H1 (cell line): ENCODE data around the gene ADAM30. TPM values are rescaled to one million over a fixed set of nuclear protein-coding genes. Genes with fewer than 3 reads are reported as not detected.

Experiments used
- SP1 ChIP-seq: IDR thresholded peaks from 2 replicates; pipeline ENCODE4 v1.6.1; 2011; ENCODE audit warnings: low read depth, low read length
- polyA plus RNA-seq, 7 experiments: library from polyadenylated mRNA; depleted of rRNA in 3 of 7; stranded (reverse) in 5 of 7; unstranded in 2 of 7; fragments of >200 nt in 5 of 7; fragments of 200-250 nt in 2 of 7; gene quantifications; 1 replicate in 5 of 7; 2 replicates in 1 of 7; 4 replicates in 1 of 7; pipeline versions ENCODE4 v1.2.1 to v1.2.3, GENCODE V29; 2011 to 2013; ENCODE audit warnings: missing spikeins in 2 of 7, mixed read lengths in 2 of 7
- total RNA-seq: library from RNA; stranded (reverse); fragmentation: NEBNext Ultra II Directional; extraction: Animal tissue kit (Norgen Biotek cat#: 25700); gene quantifications from 2 replicates; pipeline ENCODE4 v1.2.1, GENCODE V29; 2021
- TF ChIP-seq, protein P1 (sequence below), 3 experiments: IDR thresholded peaks; 1 replicate in 2 of 3; 2 replicates in 1 of 3; pipeline versions ENCODE4 v1.5.1 to v1.6.1; 2011; ENCODE audit warnings: low read length in 3 of 3, mild to moderate bottlenecking in 3 of 3, inconsistent platforms in 2 of 3, low read depth in 1 of 3, moderate library complexity in 1 of 3; ENCODE audit not compliant: insufficient read depth in 1 of 3; ENCODE audit errors: control extremely low read depth in 1 of 3
- TF ChIP-seq, protein P2 (sequence below): IDR thresholded peaks from 2 replicates; pipeline ENCODE4 v1.6.1; 2011; ENCODE audit warnings: low read depth, mild to moderate bottlenecking, low read length; ENCODE audit not compliant: insufficient read depth

ADAM30 gene
- total and polyA plus RNA-seq, 2 of the 8 experiments (the other 6 are each of a cell fraction or from before 2014, with no cell fraction given), result not detected

DNA sequence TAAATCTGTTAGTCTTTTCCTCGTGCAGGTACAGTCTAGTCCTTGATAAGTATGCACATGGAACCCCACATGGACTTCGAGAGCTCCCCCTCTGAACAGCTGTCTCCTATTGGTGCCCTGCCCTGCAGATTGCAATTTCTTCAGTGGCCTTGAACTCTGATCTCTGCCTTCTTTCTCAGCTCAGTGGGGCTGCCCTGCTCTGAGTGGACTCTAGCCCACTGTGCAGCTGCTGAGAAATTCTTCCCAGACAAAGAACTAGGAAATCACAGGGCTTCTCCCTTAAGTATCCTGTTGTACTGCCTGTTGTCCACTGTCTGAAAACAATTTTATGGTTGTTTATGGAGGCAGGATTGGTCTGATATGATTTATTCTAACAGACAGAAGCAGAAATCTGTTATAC, 38.2 kb downstream of the ADAM30 start (continued):
- TF ChIP-seq, protein P1, sequence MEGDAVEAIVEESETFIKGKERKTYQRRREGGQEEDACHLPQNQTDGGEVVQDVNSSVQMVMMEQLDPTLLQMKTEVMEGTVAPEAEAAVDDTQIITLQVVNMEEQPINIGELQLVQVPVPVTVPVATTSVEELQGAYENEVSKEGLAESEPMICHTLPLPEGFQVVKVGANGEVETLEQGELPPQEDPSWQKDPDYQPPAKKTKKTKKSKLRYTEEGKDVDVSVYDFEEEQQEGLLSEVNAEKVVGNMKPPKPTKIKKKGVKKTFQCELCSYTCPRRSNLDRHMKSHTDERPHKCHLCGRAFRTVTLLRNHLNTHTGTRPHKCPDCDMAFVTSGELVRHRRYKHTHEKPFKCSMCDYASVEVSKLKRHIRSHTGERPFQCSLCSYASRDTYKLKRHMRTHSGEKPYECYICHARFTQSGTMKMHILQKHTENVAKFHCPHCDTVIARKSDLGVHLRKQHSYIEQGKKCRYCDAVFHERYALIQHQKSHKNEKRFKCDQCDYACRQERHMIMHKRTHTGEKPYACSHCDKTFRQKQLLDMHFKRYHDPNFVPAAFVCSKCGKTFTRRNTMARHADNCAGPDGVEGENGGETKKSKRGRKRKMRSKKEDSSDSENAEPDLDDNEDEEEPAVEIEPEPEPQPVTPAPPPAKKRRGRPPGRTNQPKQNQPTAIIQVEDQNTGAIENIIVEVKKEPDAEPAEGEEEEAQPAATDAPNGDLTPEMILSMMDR (IDR thresholded peaks at IDR 0.05; ENCODE audit: control extremely low read depth in 1 of 3, insufficient read depth in 1 of 3, low read depth in 1 of 3, low read length in 3 of 3), result no peak
- no peak for TF ChIP-seq SP1
- TF ChIP-seq, protein P2, sequence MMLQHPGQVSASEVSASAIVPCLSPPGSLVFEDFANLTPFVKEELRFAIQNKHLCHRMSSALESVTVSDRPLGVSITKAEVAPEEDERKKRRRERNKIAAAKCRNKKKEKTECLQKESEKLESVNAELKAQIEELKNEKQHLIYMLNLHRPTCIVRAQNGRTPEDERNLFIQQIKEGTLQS, result no peak
- TF ChIP-seq, all 59 proteins: peak for 0
